Neural cell (in vitro differentiated cells): ENCODE results near the gene HEATR9. TPM values are rescaled to one million over a fixed set of nuclear protein-coding genes. Genes with fewer than 3 reads are reported as not detected.

Experiments used
- H2AFZ ChIP-seq: fragments of 200-600, 300-800 bp; sonication (generic), shearing (Covaris generic); 2 replicates; pipeline ENCODE4 v1.6.0; 2014; ENCODE audit warnings: low read depth, mild to moderate bottlenecking, antibody characterized with exemption, low read length, moderate library complexity
- H3F3A ChIP-seq: fragments of 200-600 bp; shearing (Covaris generic); 2 replicates; pipeline ENCODE4 v1.6.1; 2016; ENCODE audit warnings: mild to moderate bottlenecking, moderate library complexity, mixed read lengths, antibody characterized with exemption, low read length; ENCODE audit not compliant: insufficient read depth, poor library complexity, severe bottlenecking
- H3K27ac ChIP-seq: fragments of 200-600, 300-800 bp; sonication (generic), shearing (Covaris generic); 2 replicates; pipeline ENCODE4 v1.5.1; 2014; ENCODE audit warnings: mild to moderate bottlenecking, low read length, moderate library complexity
- H3K27me3 ChIP-seq: fragments of 300-800, 200-600 bp; sonication (generic), shearing (Covaris generic); 2 replicates; pipeline ENCODE4 v1.6.0; 2014; ENCODE audit warnings: mild to moderate bottlenecking, low read depth, low read length, moderate library complexity; ENCODE audit not compliant: insufficient read depth
- H3K36me3 ChIP-seq: fragments of 300-800, 200-600 bp; sonication (generic), shearing (Covaris generic); 2 replicates; pipeline ENCODE4 v1.5.1; 2014; ENCODE audit warnings: mild to moderate bottlenecking, antibody characterized with exemption, low read length, moderate library complexity; ENCODE audit not compliant: insufficient read depth
- H3K4me2 ChIP-seq: fragments of 300-800, 200-600 bp; sonication (generic), shearing (Covaris generic); 2 replicates; pipeline ENCODE4 v1.6.0; 2014; ENCODE audit warnings: mild to moderate bottlenecking, low read length
- H3K4me3 ChIP-seq: fragments of 300-800, 200-600 bp; sonication (generic), shearing (Covaris generic); 2 replicates; pipeline ENCODE4 v1.5.1; 2014; ENCODE audit warnings: mild to moderate bottlenecking, low read length, moderate library complexity
- H3K79me2 ChIP-seq: fragments of 200-600 bp; shearing (Covaris generic); replicated peaks from 2 replicates; pipeline ENCODE4 v1.6.0; 2014; ENCODE audit warnings: mild to moderate bottlenecking, low read length, moderate library complexity; ENCODE audit not compliant: insufficient read depth
- H3K9ac ChIP-seq: fragments of 300-800, 200-600 bp; sonication (generic), shearing (Covaris generic); 2 replicates; pipeline ENCODE4 v1.6.1; 2016; ENCODE audit warnings: mild to moderate bottlenecking, low read length, mixed read lengths
- H3K9me2 ChIP-seq: fragments of 200-600 bp; shearing (Covaris generic); 2 replicates; pipeline ENCODE4 v1.6.1; 2016; ENCODE audit warnings: mild to moderate bottlenecking, low read length, mixed read lengths; ENCODE audit not compliant: insufficient read depth
- H3K9me3 ChIP-seq: fragments of 200-600, 300-800 bp; sonication (generic), shearing (Covaris generic); 2 replicates; pipeline ENCODE4 v1.6.1; 2016; ENCODE audit warnings: mild to moderate bottlenecking, mixed run types, low read length, moderate library complexity, mixed read lengths
- H4K20me1 ChIP-seq: fragments of 200-600 bp; shearing (Covaris generic); 2 replicates; pipeline ENCODE4 v1.6.1; 2016; ENCODE audit warnings: mild to moderate bottlenecking, mixed run types; ENCODE audit not compliant: insufficient read depth
- CTCF ChIP-seq: fragments of 450-650 bp; IDR thresholded peaks from 2 replicates; pipeline ENCODE4 v1.5.1; 2014; ENCODE audit warnings: antibody characterized with exemption, mild to moderate bottlenecking, moderate library complexity; ENCODE audit not compliant: poor library complexity, severe bottlenecking
- EP300 ChIP-seq: fragments of 450-650 bp; conservative IDR thresholded peaks from 2 replicates; pipeline ENCODE4 v1.6.1; 2014; ENCODE audit warnings: antibody characterized with exemption, mild to moderate bottlenecking, moderate library complexity; ENCODE audit not compliant: poor library complexity, severe bottlenecking
- EZH2 ChIP-seq: fragments of 200-600, 300-800 bp; shearing (Covaris generic), sonication (generic); IDR thresholded peaks from 2 replicates; pipeline ENCODE4 v1.6.1; 2014; ENCODE audit warnings: antibody characterized with exemption, low read length, borderline replicate concordance, mild to moderate bottlenecking; ENCODE audit not compliant: insufficient read depth, poor library complexity, severe bottlenecking
- MXI1 ChIP-seq: fragments of 450-650 bp; conservative IDR thresholded peaks from 2 replicates; pipeline ENCODE4 v1.6.1; 2014; ENCODE audit warnings: antibody characterized with exemption, mild to moderate bottlenecking; ENCODE audit not compliant: poor library complexity, severe bottlenecking
- POLR2AphosphoS5 ChIP-seq: IDR thresholded peaks from 2 replicates; pipeline ENCODE4 v1.6.1; 2012
- RAD21 ChIP-seq: fragments of 450-650 bp; conservative IDR thresholded peaks from 2 replicates; pipeline ENCODE4 v1.6.1; 2014; ENCODE audit warnings: antibody characterized with exemption, mild to moderate bottlenecking, moderate library complexity
- REST ChIP-seq: IDR thresholded peaks from 2 replicates; pipeline ENCODE4 v1.6.1; 2012; ENCODE audit warnings: borderline replicate concordance
- SMC3 ChIP-seq: fragments of 450-650 bp; conservative IDR thresholded peaks from 2 replicates; pipeline ENCODE4 v1.6.1; 2014; ENCODE audit warnings: antibody characterized with exemption, mild to moderate bottlenecking, moderate library complexity; ENCODE audit not compliant: poor library complexity
- TAF1 ChIP-seq: IDR thresholded peaks from 2 replicates; pipeline ENCODE4 v1.6.1; 2012; ENCODE audit warnings: low read depth
- polyA plus RNA-seq: library from polyadenylated mRNA; depleted of rRNA; stranded (reverse); fragments of >200 nt; gene quantifications from 2 replicates; pipeline ENCODE4 v1.2.3, GENCODE V29; 2014

The HEATR9 gene
- polyA plus RNA-seq, 1 donor from 2014 or later: not detected

- H3K36me3 ChIP-seq: no peaks in the 10 kb centered on the region
- H3K9me3 ChIP-seq: no peaks in the 10 kb centered on the region
- H3K79me2 ChIP-seq: no peaks in the 10 kb centered on the region
- H3K9me2 ChIP-seq: no peaks in the 10 kb centered on the region
- no peaks in the 10 kb centered on the region for H3K27me3 ChIP-seq
- no peak overlapping the region for H3K27ac ChIP-seq
- no peak overlapping the region for H3K4me3 ChIP-seq
- H2AFZ ChIP-seq: no peak overlapping the region
- H3K4me2 ChIP-seq: no peak overlapping the region
- no peaks in the 10 kb centered on the region for H3F3A ChIP-seq
- TF ChIP-seq MXI1 (no peak), TAF1 (no peak), EP300 (no peak), SMC3 (no peak), RAD21 (no peak), CTCF (no peak), EZH2 (no peak), REST (no peak), POLR2AphosphoS5 (no peak)
- no peak overlapping the region for H3K9ac ChIP-seq
- no peaks in the 10 kb centered on the region for H4K20me1 ChIP-seq
Observed at GRCh38 chr17:35912339-35912912, 43.7 kb upstream of the HEATR9 start.

- no peaks in the 10 kb centered on the region for H3F3A ChIP-seq
- H3K4me2 ChIP-seq: no peak overlapping the region
- H2AFZ ChIP-seq: no peak overlapping the region
- no peak overlapping the region for H3K4me3 ChIP-seq
- H4K20me1 ChIP-seq: no peaks in the 10 kb centered on the region
- no peaks in the 10 kb centered on the region for H3K36me3 ChIP-seq
- no peaks in the 10 kb centered on the region for H3K27me3 ChIP-seq
- no peaks in the 10 kb centered on the region for H3K9me2 ChIP-seq
- H3K9ac ChIP-seq: no peak overlapping the region
- no peaks in the 10 kb centered on the region for H3K9me3 ChIP-seq
- H3K79me2 ChIP-seq: no peaks in the 10 kb centered on the region
- no peak for TF ChIP-seq TAF1
- no peak for TF ChIP-seq EP300
- no peak for TF ChIP-seq POLR2AphosphoS5
- TF ChIP-seq MXI1: no peak
- no peak for TF ChIP-seq SMC3
- no peak for TF ChIP-seq EZH2
- no peak for TF ChIP-seq CTCF
- TF ChIP-seq RAD21: no peak
- no peak for TF ChIP-seq REST
- no peak overlapping the region for H3K27ac ChIP-seq
Observed at GRCh38 chr17:35909408-35909807, 40.7 kb upstream of the HEATR9 start.
